ENCODE data around the gene RTN4IP1. TPM values are rescaled to one million over a fixed set of nuclear protein-coding genes. Genes with fewer than 3 reads are reported as not detected.

RTN4IP1 gene
- total and polyA plus RNA-seq, 10 of the 15 experiments (the other 5 are each of a cell fraction or from before 2014, with no cell fraction given) = 8.2 to 17.0 (median 9.8) TPM

DNA sequence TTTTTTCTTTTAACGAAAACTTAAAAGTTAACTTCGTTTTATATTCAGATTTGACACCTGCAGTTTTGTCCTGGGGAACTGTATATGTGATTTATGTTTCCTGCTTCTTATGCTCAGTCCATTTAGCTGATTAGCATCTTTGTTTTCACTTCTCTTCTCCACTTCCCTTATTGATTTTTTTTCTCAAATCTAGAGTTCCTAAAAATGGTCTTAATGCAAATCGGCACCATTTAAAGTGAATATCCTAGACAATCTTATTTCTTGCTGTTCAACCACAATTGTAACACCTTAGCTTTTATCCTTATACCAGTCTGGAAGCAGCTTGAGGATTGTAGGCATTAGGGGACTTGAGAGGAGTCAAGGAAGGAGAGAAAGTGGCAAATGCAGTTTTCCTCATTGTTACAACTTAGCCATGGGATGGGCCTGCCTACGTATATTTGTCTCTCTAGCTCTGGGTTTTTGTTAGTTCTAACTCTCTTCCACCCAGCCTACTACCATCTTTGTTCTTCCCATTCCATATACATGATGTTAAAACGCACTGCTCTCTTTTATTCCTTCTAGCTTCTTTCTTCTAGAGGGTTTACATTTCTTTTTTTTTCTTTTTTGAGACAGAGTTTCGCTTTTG lies 8.5 kb upstream of the RTN4IP1 start (continued):
- no peak for TF ChIP-seq GABPA (IDR thresholded peaks at IDR 0.05; ENCODE audit: low read depth)
- peak; percentile 50 for TF ChIP-seq JUNB (IDR thresholded peaks at IDR 0.05)
- peak; percentile 44; the same call in 1 of the 2 replicates for TF ChIP-seq FOXM1 (IDR thresholded peaks at IDR 0.05; ENCODE audit: low read depth, low read length)
- no peak for TF ChIP-seq PAX5 (IDR thresholded peaks at IDR 0.05; ENCODE audit: borderline replicate concordance, low read depth, low read length)
- peak; percentile 42 for TF ChIP-seq RUNX3 (IDR thresholded peaks at IDR 0.05; ENCODE audit: low read length)
- TF ChIP-seq ASH2L (IDR thresholded peaks at IDR 0.05; ENCODE audit: borderline replicate concordance, low read depth) = 0 out of 2 replicates have a peak, but pooled peaks have one; percentile 39
- peak; percentile 57 for TF ChIP-seq MEF2B (IDR thresholded peaks at IDR 0.05; ENCODE audit: partially characterized antibody, poor library complexity, severe bottlenecking)
- TF ChIP-seq SMARCA5 (IDR thresholded peaks at IDR 0.05) = no peak
- TF ChIP-seq ZNF384 (IDR thresholded peaks at IDR 0.05; ENCODE audit: borderline replicate concordance, low read depth, low read length) = peak; percentile 82
- no peak for TF ChIP-seq RAD21 (IDR thresholded peaks at IDR 0.05; ENCODE audit: insufficient read depth, low read depth, low read length)
- TF ChIP-seq RELA (IDR thresholded peaks at IDR 0.05; ENCODE audit: borderline replicate concordance, partially characterized antibody) = no peak
- TF ChIP-seq IKZF2 (IDR thresholded peaks at IDR 0.05) = peak; percentile 73 to 78
- peak; percentile 33 to 73; a peak in 2 of 4 replicates for TF ChIP-seq EP300 (IDR thresholded peaks at IDR 0.05; ENCODE audit: borderline replicate concordance in 1 of 2, control insufficient read depth in 1 of 2, low read depth in 2 of 2, low read length in 2 of 2)
- peak; percentile 97 for TF ChIP-seq SPI1 (IDR thresholded peaks at IDR 0.05; ENCODE audit: borderline replicate concordance, insufficient read depth, low read depth, low read length)
- no peak for TF ChIP-seq STAT1 (conservative IDR thresholded peaks at IDR 0.05)
- peak; percentile 22; the same call in 1 of the 3 replicates for TF ChIP-seq POU2F2 (IDR thresholded peaks at IDR 0.05; ENCODE audit: borderline replicate concordance, low read depth, low read length)
- TF ChIP-seq, protein P1, sequence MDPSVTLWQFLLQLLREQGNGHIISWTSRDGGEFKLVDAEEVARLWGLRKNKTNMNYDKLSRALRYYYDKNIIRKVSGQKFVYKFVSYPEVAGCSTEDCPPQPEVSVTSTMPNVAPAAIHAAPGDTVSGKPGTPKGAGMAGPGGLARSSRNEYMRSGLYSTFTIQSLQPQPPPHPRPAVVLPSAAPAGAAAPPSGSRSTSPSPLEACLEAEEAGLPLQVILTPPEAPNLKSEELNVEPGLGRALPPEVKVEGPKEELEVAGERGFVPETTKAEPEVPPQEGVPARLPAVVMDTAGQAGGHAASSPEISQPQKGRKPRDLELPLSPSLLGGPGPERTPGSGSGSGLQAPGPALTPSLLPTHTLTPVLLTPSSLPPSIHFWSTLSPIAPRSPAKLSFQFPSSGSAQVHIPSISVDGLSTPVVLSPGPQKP (IDR thresholded peaks at IDR 0.05; ENCODE audit: low read depth, low read length) = no peak
- TF ChIP-seq CREM (IDR thresholded peaks at IDR 0.05; ENCODE audit: low read depth) = peak; percentile 33; the same call in 1 of the 2 replicates
- TF ChIP-seq ZBED1 (IDR thresholded peaks at IDR 0.05; ENCODE audit: borderline replicate concordance) = peak; percentile 57; the same call in 1 of the 2 replicates
- no peak for TF ChIP-seq BHLHE40 (IDR thresholded peaks at IDR 0.05; ENCODE audit: borderline replicate concordance in 1 of 2, low read depth in 2 of 2, low read length in 1 of 2)
- TF ChIP-seq ZNF217 (IDR thresholded peaks at IDR 0.05) = peak; percentile 97
- TF ChIP-seq, protein P2, sequence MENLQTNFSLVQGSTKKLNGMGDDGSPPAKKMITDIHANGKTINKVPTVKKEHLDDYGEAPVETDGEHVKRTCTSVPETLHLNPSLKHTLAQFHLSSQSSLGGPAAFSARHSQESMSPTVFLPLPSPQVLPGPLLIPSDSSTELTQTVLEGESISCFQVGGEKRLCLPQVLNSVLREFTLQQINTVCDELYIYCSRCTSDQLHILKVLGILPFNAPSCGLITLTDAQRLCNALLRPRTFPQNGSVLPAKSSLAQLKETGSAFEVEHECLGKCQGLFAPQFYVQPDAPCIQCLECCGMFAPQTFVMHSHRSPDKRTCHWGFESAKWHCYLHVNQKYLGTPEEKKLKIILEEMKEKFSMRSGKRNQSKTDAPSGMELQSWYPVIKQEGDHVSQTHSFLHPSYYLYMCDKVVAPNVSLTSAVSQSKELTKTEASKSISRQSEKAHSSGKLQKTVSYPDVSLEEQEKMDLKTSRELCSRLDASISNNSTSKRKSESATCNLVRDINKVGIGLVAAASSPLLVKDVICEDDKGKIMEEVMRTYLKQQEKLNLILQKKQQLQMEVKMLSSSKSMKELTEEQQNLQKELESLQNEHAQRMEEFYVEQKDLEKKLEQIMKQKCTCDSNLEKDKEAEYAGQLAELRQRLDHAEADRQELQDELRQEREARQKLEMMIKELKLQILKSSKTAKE (IDR thresholded peaks at IDR 0.05; ENCODE audit: low read depth, poor library complexity, severe bottlenecking) = peak; percentile 29
- TF ChIP-seq ZNF24 (IDR thresholded peaks at IDR 0.05) = no peak
- peak; percentile 47; the same call in 1 of the 2 replicates for TF ChIP-seq IRF4 (IDR thresholded peaks at IDR 0.05; ENCODE audit: low read depth, low read length)
- 0 out of 4 replicates have a peak, but pooled peaks of 1 of the 2 experiments have one; percentile 11 for TF ChIP-seq ETV6 (conservative IDR thresholded peaks at IDR 0.05 in 1 of 2, IDR thresholded peaks at IDR 0.05 in 1 of 2; ENCODE audit: borderline replicate concordance in 1 of 2, low read depth in 1 of 2)
- TF ChIP-seq USF2 (IDR thresholded peaks at IDR 0.05; ENCODE audit: borderline replicate concordance, low read depth, low read length) = no peak
- TF ChIP-seq MTA3 (IDR thresholded peaks at IDR 0.05; ENCODE audit: borderline replicate concordance, low read length) = peak; percentile 45; the same call in 1 of the 2 replicates

Data from GM12878 (cell line).